ENCODE data around the gene MAVS.
"Not testable (repeated sequence)": the region's sequence is repeated elsewhere in the genome, so short reads cannot be mapped to it uniquely, and the experiment has no call there.

The MAVS gene

DNA sequence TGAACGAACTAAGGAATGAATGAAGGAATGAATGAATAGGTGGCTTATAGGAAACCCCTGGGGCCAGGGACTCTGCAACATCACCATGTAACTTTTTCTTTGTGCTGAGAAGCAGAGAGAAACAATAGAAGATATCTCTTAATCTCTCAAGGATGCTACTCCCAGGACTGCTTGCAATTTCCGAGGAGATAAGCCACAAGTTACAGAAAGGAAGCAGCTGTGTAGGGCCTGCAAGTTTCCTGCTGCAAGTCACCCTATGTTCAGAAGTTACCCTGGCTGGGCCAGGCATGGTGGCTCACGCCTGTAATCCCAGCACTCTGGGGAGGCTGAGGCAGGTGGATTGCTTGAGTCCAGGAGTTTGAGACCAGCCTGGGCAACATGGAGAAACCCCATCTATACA, 7.3 kb upstream of the MAVS start:
- ChIA-PET POLR2A (interaction anchor here (1.0 kb wide), 1 partner anchor 53 kb away, joined by 3 read pairs; the partner anchor contains the start of gene CENPB), CTCF (no interaction called here)
- TF ChIP-seq FOXM1 (IDR thresholded peaks at IDR 0.05; ENCODE audit: borderline replicate concordance) = no peak
- DNase-seq (ENCODE audit: extremely low spot score) = no peak

DNA sequence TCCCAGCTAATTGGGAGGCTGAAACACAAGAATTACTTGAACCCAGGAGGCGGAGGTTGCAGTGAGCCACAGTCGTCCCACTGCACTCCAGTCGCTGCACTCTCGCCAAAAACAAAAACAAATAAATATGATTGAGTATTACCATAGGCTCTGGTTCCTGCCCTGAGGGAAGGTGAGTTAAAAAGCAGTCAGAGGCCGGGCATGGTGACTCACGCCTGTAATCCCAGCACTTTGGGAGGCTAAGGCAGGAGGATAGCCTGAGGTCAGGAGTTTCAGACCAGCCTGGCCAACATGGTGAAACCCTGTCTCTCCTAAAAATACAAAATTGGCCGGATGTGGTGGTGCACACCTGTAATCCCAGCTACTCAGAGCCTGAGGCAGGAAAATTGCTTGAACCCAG, 6.4 kb upstream of the MAVS start:
- POLR2A ChIA-PET; DNase-seq (ENCODE audit: extremely low spot score); CTCF ChIA-PET: not testable (repeated sequence)

DNA sequence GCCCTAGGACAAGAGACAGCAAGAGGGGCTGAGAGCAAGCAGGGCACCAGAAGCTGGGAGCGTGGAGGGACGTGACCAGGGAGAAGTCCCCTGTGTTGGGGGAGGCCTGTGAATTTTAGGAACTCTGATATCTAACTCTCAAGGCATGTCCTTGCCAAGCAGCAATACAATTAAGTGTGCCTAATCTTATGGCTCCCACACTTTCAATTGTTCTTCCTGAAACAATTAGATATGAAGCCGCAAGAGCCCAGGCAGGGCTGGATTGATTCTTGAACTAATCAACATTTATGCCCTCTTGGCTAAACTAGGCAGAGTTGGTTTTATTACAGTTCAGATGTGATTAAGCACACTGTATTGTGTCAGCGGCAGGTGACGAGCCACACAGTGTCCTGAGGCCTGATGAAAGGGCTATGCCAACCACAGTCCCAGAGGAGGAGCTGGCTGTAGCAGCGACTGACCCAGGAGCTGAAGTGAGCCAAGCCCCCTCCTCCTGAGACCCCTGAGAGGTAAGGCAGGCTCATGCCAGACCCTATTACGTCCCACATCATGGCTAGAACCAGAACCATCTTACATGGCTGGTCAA, 4.2 kb upstream of the MAVS start:
- ChIA-PET POLR2A (interaction anchor here (3.3 kb wide), 1 partner anchor 22 kb away, joined by 20 read pairs; the partner anchor contains the start of gene AP5S1), CTCF (interaction anchor here (0.6 kb wide), 1 partner anchor 10 kb away, joined by 3 read pairs; no protein-coding TSS in a partner anchor)
- no peak for DNase-seq (ENCODE audit: extremely low spot score)

DNA sequence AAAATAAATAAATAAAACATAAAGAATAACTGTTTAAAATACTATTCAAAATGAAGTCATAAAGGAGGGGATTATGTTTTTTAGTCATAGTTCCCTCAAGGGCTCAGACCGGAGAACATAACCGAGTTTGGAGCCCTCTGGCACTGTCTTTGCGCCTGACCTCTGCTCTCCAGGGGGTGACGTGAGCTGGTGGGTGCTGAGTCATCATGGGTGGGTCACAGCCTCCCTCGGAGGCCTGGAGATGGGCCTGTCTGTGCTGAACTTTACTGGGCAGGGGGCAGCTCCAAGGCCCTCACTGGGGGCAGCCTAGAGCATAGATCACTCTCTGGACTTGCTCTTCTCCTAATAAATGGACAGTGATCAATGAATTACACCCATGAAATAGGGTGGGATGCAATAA, 3.1 kb upstream of the MAVS start:
- ChIA-PET POLR2A (interaction anchor here (3.3 kb wide), 1 partner anchor 23 kb away, joined by 20 read pairs; the partner anchor contains the start of gene AP5S1), CTCF (interaction anchor here (0.6 kb wide), 2 partner anchors 11 to 117 kb away, joined by 3 to 4 read pairs; no protein-coding TSS in a partner anchor)
- DNase-seq (ENCODE audit: extremely low spot score) = no peak
- TF ChIP-seq BHLHE40 (IDR thresholded peaks at IDR 0.05; ENCODE audit: borderline replicate concordance) (no peak), NFRKB (IDR thresholded peaks at IDR 0.05) (no peak), LEF1 (IDR thresholded peaks at IDR 0.05; ENCODE audit: borderline replicate concordance) (no peak), ZNF384 (IDR thresholded peaks at IDR 0.05) (no peak), CTBP1 (IDR thresholded peaks at IDR 0.05; ENCODE audit: borderline replicate concordance) (no peak), FOXA1 (IDR thresholded peaks at IDR 0.05) (no peak), ELF4 (IDR thresholded peaks at IDR 0.05) (no peak), FOXK2 (IDR thresholded peaks at IDR 0.05) (no peak), HDGF (IDR thresholded peaks at IDR 0.05; ENCODE audit: borderline replicate concordance) (no peak), FOXM1 (IDR thresholded peaks at IDR 0.05; ENCODE audit: borderline replicate concordance) (no peak)

More for the DNA sequence above, 4.2 kb upstream of the MAVS start:
- TF ChIP-seq FOXA1 (IDR thresholded peaks at IDR 0.05) (no peak), FOXM1 (IDR thresholded peaks at IDR 0.05; ENCODE audit: borderline replicate concordance) (no peak), BHLHE40 (IDR thresholded peaks at IDR 0.05; ENCODE audit: borderline replicate concordance) (no peak), SP1 (IDR thresholded peaks at IDR 0.05) (no peak), NFRKB (IDR thresholded peaks at IDR 0.05) (no peak), FOXK2 (IDR thresholded peaks at IDR 0.05) (no peak), CTBP1 (IDR thresholded peaks at IDR 0.05; ENCODE audit: borderline replicate concordance) (no peak), HDGF (IDR thresholded peaks at IDR 0.05; ENCODE audit: borderline replicate concordance) (no peak), LEF1 (IDR thresholded peaks at IDR 0.05; ENCODE audit: borderline replicate concordance) (no peak), SUZ12 (IDR thresholded peaks at IDR 0.05) (no peak), TARDBP (IDR thresholded peaks at IDR 0.05) (no peak), ELF4 (IDR thresholded peaks at IDR 0.05) (no peak), L3MBTL2 (conservative IDR thresholded peaks at IDR 0.05) (no peak)
- TF ChIP-seq, protein P1, sequence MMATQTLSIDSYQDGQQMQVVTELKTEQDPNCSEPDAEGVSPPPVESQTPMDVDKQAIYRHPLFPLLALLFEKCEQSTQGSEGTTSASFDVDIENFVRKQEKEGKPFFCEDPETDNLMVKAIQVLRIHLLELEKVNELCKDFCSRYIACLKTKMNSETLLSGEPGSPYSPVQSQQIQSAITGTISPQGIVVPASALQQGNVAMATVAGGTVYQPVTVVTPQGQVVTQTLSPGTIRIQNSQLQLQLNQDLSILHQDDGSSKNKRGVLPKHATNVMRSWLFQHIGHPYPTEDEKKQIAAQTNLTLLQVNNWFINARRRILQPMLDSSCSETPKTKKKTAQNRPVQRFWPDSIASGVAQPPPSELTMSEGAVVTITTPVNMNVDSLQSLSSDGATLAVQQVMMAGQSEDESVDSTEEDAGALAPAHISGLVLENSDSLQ (IDR thresholded peaks at IDR 0.05) = no peak

DNA sequence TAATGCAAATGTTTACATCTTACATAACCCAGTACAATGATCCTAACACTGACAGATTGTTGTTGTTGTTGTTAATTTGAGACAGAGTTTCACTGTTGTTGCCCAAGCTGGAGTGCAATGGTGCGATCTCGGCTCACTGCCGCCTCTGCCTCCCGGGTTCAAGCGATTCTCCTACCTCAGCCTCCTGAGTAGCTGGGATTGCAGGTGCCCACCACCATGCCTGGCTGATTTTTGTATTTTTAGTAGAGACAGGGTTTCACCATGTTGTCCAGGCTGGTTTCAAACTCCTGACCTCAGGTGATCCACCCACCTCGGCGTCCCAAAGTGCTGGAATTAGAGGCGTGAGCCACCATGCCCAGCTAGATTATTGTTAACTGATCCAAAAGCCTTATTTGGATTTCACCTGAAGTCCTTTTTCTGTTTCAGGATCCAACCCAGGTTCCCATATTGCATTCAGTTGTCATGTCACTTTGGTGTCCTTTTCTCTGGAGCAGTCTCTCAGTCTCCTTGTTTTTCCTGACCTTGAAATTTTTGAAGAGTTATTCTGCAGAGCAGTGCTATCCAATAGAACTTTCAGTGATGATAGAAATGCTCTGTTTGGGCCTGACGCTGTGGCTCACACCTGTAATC, 2.5 kb upstream of the MAVS start:
- CTCF ChIA-PET = interaction anchor here (0.6 kb wide), 1 partner anchor 118 kb away, joined by 4 read pairs; no protein-coding TSS in a partner anchor
- POLR2A ChIA-PET = interaction anchor here (3.3 kb wide), 1 partner anchor 24 kb away, joined by 20 read pairs; the partner anchor contains the start of gene AP5S1
- not testable (repeated sequence) for DNase-seq (ENCODE audit: extremely low spot score)

DNA sequence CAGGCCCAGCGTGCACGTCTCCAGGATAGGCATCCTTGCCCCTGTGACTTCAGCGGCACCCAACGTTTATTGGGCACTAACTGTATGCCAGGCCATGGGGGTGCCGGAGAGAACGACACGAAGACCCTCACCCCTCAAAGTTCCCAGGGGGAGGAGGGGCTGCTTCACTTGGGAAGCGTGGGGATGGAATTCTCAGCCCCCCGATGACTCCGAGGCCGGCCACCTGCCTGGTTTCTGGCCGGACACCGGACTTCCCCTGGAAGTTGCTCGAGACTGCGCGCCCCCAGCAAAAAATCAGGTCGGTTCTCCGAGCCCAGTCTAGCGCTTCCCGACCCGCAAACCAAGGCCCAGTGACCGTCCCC, 275 bp upstream of the MAVS start:
- no peak for TF ChIP-seq SP1 (IDR thresholded peaks at IDR 0.05)
- no peak for TF ChIP-seq FOXK2 (IDR thresholded peaks at IDR 0.05)
- TF ChIP-seq ELF4 (IDR thresholded peaks at IDR 0.05) = no peak
- TF ChIP-seq L3MBTL2 (conservative IDR thresholded peaks at IDR 0.05) = peak; percentile 47
- no peak for TF ChIP-seq FOXA1 (IDR thresholded peaks at IDR 0.05)
- no peak for TF ChIP-seq ZNF384 (IDR thresholded peaks at IDR 0.05)
- no peak for TF ChIP-seq BHLHE40 (IDR thresholded peaks at IDR 0.05; ENCODE audit: borderline replicate concordance)
- no peak for TF ChIP-seq NFRKB (IDR thresholded peaks at IDR 0.05)
- ChIA-PET POLR2A (no interaction called here), CTCF (no interaction called here)
- DNase-seq (ENCODE audit: extremely low spot score) = no peak

DNA sequence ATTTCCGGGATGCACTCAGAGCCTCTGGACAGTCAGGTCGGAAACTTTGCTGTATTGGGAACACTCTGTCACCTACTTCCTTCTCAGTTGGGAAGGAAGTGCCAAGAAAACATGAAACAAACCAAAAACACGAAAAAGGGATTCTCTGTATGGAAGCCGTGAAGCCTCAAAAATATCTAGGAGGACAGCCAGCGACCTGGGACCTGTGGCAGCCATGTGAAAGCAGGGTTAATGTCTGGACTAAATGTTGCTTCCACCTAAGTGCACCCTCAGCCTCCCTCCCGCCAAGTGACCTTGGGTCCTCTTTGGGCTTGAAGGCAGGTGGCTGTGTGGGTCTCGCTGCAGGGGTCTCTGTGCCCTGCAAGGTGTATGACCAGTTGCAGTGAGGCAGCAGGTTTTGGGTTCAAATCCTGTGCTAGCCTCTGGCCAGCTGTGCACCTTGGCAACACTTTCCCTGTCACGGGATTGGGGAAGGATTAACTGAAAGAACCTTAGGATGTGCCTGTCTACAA, 851 bp downstream of the MAVS start:
- ChIA-PET CTCF (no interaction called here), POLR2A (interaction anchor here (0.6 to 1.0 kb wide), 2 partner anchors 11 to 61 kb away, joined by 3 to 4 read pairs; partner anchors contain the start of gene CENPB)
- no peak for TF ChIP-seq TARDBP (IDR thresholded peaks at IDR 0.05)
- TF ChIP-seq FOXK2 (IDR thresholded peaks at IDR 0.05) = no peak
- no peak for TF ChIP-seq HDGF (IDR thresholded peaks at IDR 0.05; ENCODE audit: borderline replicate concordance)
- no peak for TF ChIP-seq LEF1 (IDR thresholded peaks at IDR 0.05; ENCODE audit: borderline replicate concordance)
- no peak for TF ChIP-seq ZNF384 (IDR thresholded peaks at IDR 0.05)
- TF ChIP-seq ARNT (IDR thresholded peaks at IDR 0.05) = no peak
- DNase-seq (ENCODE audit: extremely low spot score) = no peak

DNA sequence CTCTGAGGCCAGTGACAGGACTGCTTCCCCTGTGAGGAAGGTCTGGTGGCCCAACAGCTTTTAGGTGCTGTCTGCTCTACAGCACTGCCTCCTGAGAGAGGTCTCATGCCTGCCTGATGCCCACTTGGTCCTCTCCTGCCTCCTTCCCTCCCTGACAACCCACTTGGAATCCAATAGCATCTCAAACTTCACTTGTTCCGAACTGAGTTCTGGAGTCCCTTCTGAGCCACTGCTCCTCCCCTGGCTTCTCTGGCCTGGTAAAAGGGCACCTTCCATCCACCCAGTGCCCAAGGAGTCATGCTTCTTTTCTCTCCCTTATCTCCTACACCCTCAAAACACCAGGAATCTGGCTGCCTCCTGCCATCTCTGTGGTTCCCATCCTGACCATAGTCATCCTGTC, 1.9 kb downstream of the MAVS start:
- ChIA-PET CTCF (no interaction called here), POLR2A (no interaction called here)
- TF ChIP-seq CTBP1 (IDR thresholded peaks at IDR 0.05; ENCODE audit: borderline replicate concordance) (no peak), ELF4 (IDR thresholded peaks at IDR 0.05) (no peak), ZNF384 (IDR thresholded peaks at IDR 0.05) (no peak), TARDBP (IDR thresholded peaks at IDR 0.05) (no peak), HDGF (IDR thresholded peaks at IDR 0.05; ENCODE audit: borderline replicate concordance) (no peak), FOXA1 (IDR thresholded peaks at IDR 0.05) (no peak), FOXM1 (IDR thresholded peaks at IDR 0.05; ENCODE audit: borderline replicate concordance) (no peak)
- TF ChIP-seq, protein P1 (IDR thresholded peaks at IDR 0.05) = no peak
- DNase-seq (ENCODE audit: extremely low spot score) = no peak
